Erythroblast (primary cell): ENCODE results near the gene SCGB1C2.

Experiments used
- GATA1 ChIP-seq: IDR thresholded peaks from 2 replicates; pipeline ENCODE4 v1.6.1; 2011; ENCODE audit warnings: low read depth, mild to moderate bottlenecking, control low read depth, low read length, moderate library complexity
- POLR2A ChIP-seq: IDR thresholded peaks from 2 replicates; pipeline ENCODE4 v1.6.1; 2011; ENCODE audit warnings: mild to moderate bottlenecking, low read length

DNA sequence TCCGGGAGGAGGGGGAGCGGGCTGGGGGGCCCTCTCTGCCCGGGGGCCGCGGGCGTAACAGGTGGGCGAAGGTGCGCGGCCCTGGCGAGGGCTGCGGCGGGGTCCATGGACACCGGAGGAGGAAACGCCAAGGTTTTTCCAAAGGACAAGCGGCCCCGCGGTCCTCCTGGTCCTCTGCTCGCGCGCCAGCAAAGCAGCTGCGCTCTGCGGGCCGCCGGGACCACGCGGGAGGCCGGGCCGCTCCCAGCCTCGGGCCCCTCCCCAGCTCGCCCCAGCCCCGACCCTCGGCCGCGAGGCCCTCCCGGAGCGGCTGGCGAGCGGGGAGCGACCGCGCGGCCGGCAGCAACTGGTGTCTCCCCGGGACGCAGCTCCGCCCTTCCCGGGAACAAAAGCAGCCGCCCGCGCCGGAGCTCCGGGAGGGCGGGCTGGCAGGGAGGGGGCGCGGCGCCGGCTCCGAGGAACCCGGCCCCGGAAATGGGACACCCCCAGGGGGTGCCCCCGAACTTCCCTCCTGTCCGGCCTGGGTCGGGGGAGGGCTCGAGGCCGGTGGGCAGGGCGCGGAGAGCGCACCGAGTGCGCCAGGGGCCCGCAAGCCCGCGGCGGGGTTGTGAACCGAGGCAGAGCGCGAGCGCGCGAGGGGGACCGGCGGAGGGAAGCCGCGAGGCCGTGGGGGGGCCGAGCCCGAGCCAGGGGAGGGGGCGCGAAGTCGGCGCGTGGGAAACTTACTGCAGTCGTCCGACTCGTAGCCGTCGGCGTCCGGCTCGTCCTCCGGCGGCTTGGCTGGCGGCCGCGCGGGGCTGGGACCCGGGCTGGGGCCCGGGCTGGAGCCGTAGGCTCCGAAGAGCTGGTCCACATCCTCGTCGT lies 43.2 kb downstream of the SCGB1C2 start:
- TF ChIP-seq POLR2A (no peak), GATA1 (no peak)
